Frontal cortex (tissue), 4 donors: ENCODE measurements around the gene GLB1L3. TPM values are rescaled to one million over a fixed set of nuclear protein-coding genes. Genes with fewer than 3 reads are reported as not detected.
"Not testable (repeated sequence)": the region's sequence is repeated elsewhere in the genome, so short reads cannot be mapped to it uniquely, and the experiment has no call there.

Experiments
- DNase-seq, 2 donors: peaks; one replicate each; pipeline ENCODE4 v3.0.0; 2012; ENCODE audit warnings: low spot score in 2 of 2
- FAIRE-seq: peaks from 2 replicates; lab custom pipeline; 2012; peaks lifted over from hg19 to GRCh38; lab: Jason Lieb, UNC
- total RNA-seq: library from RNA; depleted of rRNA; stranded (reverse); fragments of >200 nt; gene quantifications from one replicate; pipeline ENCODE4 v1.2.3, GENCODE V29; 2014
- donor health status: control.
- donor health status: control.
- donor health status: control.

The GLB1L3 gene
- total RNA-seq, 1 donor from 2014 or later, result 0.41 TPM

GRCh38 chr11:134293119-134294113, 17.2 kb downstream of the GLB1L3 start:
- FAIRE-seq, result no peak

GRCh38 chr11:134294664-134295063, 18.5 kb downstream of the GLB1L3 start:
- no peak for DNase-seq
- no peak for FAIRE-seq

More at GRCh38 chr11:134293119-134294113, 17.2 kb downstream of the GLB1L3 start:
- no peak for DNase-seq

- FAIRE-seq, result no peak
- no peak for DNase-seq
Measured at GRCh38 chr11:134312223-134312622, 36.0 kb downstream of the GLB1L3 start.

- FAIRE-seq, result no peak
- DNase-seq, result no peak
Measured at GRCh38 chr11:134312807-134313206, 36.6 kb downstream of the GLB1L3 start.

- DNase-seq (no peak), FAIRE-seq (no peak)
Measured at GRCh38 chr11:134313379-134313778, 37.2 kb downstream of the GLB1L3 start.

- DNase-seq, result no peak
- no peak for FAIRE-seq
Measured at GRCh38 chr11:134313821-134314607, 37.8 kb downstream of the GLB1L3 start.

GRCh38 chr11:134317103-134317502, 40.9 kb downstream of the GLB1L3 start:
- FAIRE-seq, result no peak
- no peak for DNase-seq

GRCh38 chr11:134321373-134321772, 45.2 kb downstream of the GLB1L3 start:
- FAIRE-seq, DNase-seq: not testable (repeated sequence)

GRCh38 chr11:134322553-134322952, 46.4 kb downstream of the GLB1L3 start:
- DNase-seq (no peak), FAIRE-seq (no peak)

GRCh38 chr11:134328433-134328832, 52.3 kb downstream of the GLB1L3 start:
- no peak for DNase-seq
- no peak for FAIRE-seq

- no peak for FAIRE-seq
- no peak for DNase-seq
Measured at GRCh38 chr11:134330611-134331353, 54.6 kb downstream of the GLB1L3 start.

- no peak for FAIRE-seq
- DNase-seq, result peak; percentile 94 to 95
Measured at GRCh38 chr11:134331354-134332188, 55.4 kb downstream of the GLB1L3 start, which contains the start of gene GLB1L2. GLB1L2 (plus strand) TSS chr11:134331988; CDS start chr11:134332062, 74 bp downstream.

GRCh38 chr11:134332189-134332631, 56.0 kb downstream of the GLB1L3 start:
- DNase-seq (peak in 1 of 2 donors; percentile 13), FAIRE-seq (no peak)

GRCh38 chr11:134332782-134333181, 56.6 kb downstream of the GLB1L3 start:
- FAIRE-seq (no peak), DNase-seq (no peak)

GRCh38 chr11:134333312-134333711, 57.1 kb downstream of the GLB1L3 start:
- DNase-seq (peak in 1 of 2 donors; percentile 13), FAIRE-seq (no peak)

- no peak for FAIRE-seq
Measured at GRCh38 chr11:134333946-134334345, 57.8 kb downstream of the GLB1L3 start.

GRCh38 chr11:134334796-134335571, 58.8 kb downstream of the GLB1L3 start:
- DNase-seq (no peak), FAIRE-seq (no peak)

More at GRCh38 chr11:134333946-134334345, 57.8 kb downstream of the GLB1L3 start:
- DNase-seq, result peak in 1 of 2 donors; percentile 17

GRCh38 chr11:134337051-134337450, 60.9 kb downstream of the GLB1L3 start:
- FAIRE-seq (no peak), DNase-seq (no peak)
